ENCODE measurements around the gene CLCN5.

Gene CLCN5

GRCh38 chrX:49932791-49933190 is 10.4 kb downstream of the CLCN5 start:
- no peak for DNase-seq (ENCODE audit: low read depth in 2 of 2)

GRCh38 chrX:49934148-49934547 is 11.8 kb downstream of the CLCN5 start:
- no peak for DNase-seq (ENCODE audit: low read depth in 2 of 2)

DNA sequence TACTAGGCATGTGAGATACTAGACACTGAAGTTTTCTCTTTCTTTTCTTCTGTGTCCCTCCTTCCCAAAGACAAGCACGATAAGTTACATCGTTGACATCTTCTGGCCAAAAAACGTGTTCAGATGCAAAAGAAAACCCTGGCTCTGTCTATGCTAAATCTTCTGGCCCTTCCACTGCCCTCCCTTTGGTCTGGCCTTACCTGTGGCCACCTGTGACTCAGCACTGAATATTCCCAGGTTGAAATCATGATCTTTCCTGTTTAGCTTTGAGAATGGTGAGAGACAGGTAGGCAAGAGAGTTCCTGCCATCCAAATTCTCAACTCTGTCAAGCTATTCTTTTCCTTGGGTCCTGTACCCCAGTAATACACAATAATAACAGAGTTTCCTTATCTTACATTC is 12.3 kb downstream of the CLCN5 start:
- no peak for DNase-seq (ENCODE audit: low read depth in 2 of 2)

DNA sequence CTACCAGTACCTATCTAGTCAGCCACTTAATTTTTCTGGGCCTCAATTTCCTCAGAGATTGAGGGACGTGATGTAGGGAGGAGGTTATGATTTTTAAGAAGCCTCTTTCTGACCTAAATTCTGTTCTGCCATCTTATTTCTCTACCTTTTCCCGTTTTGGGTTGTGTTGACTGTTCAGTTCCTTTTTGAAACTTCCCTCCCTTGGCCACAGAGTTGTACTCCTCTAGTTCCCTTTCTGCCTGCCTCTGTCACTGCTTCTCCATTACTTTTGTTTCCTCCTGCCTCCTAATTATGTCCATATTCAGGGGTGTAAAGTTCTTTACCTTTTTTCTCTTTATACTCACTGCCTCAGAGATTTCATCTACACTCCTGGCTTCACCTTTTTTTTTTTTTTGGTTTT is 25.4 kb downstream of the CLCN5 start:
- DNase-seq (ENCODE audit: low read depth in 2 of 2), result no peak

DNA sequence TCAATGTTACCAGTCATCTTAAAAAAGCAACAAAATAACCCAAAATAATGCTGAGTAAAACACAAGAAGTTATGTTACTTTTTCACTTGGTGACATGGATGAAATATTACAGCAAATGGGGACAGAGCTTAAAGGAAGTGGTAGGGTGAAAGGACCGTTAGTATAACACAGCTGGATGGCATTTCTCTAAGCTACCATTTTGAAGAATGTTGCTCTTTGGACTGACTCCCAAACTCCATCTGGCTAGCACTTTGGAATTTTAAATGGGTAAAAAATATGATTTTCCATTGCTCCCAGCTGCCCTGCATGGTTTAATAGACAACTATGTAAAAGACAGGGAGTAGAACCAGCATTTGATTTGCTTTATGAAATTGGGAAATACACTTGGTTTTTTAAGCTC is 27.6 kb downstream of the CLCN5 start:
- no peak for DNase-seq (ENCODE audit: low read depth in 2 of 2)

GRCh38 chrX:49951524-49952193 is 29.3 kb downstream of the CLCN5 start:
- no peak for DNase-seq (ENCODE audit: low read depth in 2 of 2)

- no peak for DNase-seq (ENCODE audit: low read depth in 2 of 2)
Measured at GRCh38 chrX:49956313-49956712, 33.9 kb downstream of the CLCN5 start.

DNA sequence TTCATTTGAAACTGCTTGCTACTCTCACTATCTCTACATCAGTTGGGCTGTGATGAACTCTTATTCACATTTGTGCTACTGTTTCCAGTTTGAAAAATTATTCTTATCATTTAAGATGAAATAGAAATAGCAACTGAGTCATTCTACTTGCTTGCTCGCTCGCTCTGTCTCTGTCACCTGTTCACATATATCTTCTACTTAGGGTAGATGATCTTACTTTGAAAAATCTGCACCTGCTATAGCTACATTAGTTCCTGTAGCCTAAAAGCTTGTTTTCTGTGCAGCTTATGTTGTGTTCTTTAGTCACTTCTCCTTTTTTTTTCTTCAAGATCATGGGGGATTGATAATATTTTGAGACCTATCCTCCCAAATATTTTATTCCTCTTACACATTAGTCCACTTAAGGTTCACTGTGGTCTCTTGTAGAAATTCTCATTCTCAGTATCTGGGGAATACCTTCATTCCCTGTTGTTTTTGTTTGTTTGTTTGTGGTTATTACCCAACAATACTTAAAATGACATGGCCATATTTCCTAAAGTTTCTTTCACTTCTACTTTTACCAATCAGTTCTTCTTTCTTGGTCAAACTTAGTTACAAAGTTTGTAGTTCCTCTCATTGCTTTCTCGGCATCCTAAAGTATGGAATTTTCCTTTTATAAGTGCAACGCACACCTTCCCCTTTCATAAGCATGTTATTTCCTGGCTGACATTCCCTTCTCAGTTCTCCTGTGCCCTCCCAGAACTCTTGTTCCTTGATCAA is 36.5 kb downstream of the CLCN5 start:
- no peak for DNase-seq (ENCODE audit: low read depth in 2 of 2)

DNA sequence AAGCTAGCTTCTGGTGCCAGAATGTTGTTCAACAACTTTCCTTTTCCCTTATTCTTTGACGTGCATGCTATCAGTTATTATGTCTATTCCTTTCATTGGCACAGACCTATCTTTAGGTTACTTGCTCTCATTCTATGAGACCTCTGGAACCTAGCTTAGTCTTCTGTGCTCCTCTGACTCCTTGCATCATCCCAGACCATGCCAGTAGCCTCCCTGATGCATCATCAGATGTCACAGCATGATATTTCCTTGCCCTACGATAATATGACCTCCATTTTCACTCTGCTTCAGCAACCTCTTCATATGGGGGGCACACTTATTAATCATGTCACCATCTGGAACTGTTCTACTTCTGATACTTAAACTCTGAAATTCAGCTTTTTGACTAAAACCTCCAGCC is 37.2 kb downstream of the CLCN5 start:
- DNase-seq (ENCODE audit: low read depth in 2 of 2), result no peak

- no peak for DNase-seq (ENCODE audit: low read depth in 2 of 2)
Measured at GRCh38 chrX:49960061-49960460, 37.7 kb downstream of the CLCN5 start.

DNA sequence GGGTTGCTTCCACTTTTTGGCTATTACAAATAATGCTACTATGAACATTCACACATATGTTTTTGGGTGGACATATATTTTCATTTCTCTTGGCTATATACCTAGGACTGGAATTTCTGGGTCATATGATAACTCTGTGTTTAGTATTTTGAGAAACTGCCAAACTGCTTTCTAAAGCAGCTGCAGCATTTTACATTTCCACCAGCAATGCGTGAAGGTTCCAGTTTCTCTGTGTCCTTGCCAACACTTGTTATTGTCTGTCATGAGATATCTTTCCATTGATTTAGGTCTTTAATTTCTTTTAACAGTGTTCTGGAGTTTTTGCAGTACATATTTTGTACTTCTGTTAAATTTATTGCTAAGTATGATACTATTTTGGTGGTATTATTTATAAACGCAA is 48.3 kb downstream of the CLCN5 start:
- DNase-seq (ENCODE audit: low read depth in 2 of 2), result no peak

DNA sequence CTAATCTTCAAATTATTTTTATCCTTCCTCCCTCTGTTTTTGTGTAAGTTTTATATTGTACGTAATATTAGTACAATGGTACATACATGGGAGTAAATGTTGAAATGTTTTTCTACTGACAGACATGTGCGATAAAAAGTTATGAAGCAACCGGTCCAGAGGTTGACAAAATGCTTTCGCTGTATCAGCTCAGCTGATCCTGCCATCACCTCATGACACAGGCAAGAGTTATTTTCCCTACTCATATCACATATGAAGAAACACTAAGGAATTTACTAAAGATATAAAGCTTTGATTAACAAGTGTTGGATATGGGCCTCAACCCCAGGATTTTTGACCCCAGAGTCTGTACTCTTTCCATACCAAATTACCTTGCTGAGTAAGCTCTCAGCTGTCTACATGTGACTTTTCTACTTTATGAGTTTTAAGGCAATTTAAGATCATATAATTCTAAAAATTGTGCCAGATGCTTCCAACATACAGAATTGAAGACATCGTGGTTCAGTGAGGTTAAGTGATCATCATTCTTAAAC is 50.0 kb downstream of the CLCN5 start:
- no peak for DNase-seq (ENCODE audit: low read depth in 2 of 2)

DNA sequence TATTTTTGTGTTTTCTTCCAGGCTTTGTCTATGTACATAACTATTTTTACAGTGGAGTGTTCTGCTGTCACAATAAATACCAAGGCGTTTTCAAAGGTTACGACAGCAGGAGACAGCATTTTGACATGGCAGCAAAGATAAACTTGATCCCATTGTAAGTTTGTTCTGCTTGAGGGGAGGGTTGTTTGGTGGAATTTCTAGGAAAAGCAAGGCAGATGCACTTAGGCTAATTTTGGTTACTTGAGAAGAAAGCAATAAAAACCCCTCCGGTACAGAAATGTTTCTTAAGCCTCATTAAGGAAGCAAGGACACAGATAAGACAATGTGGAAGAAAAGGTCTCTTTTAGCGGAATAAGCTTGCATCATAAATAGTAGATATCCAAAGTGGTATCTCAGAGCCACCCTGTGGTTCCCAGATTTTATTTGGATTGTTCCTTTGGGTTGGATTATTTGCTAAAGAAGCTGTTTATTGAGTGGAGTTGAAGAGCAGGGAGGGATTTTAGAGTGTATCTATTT is 54.3 kb downstream of the CLCN5 start:
- DNase-seq (ENCODE audit: low read depth in 2 of 2), result no peak

DNA sequence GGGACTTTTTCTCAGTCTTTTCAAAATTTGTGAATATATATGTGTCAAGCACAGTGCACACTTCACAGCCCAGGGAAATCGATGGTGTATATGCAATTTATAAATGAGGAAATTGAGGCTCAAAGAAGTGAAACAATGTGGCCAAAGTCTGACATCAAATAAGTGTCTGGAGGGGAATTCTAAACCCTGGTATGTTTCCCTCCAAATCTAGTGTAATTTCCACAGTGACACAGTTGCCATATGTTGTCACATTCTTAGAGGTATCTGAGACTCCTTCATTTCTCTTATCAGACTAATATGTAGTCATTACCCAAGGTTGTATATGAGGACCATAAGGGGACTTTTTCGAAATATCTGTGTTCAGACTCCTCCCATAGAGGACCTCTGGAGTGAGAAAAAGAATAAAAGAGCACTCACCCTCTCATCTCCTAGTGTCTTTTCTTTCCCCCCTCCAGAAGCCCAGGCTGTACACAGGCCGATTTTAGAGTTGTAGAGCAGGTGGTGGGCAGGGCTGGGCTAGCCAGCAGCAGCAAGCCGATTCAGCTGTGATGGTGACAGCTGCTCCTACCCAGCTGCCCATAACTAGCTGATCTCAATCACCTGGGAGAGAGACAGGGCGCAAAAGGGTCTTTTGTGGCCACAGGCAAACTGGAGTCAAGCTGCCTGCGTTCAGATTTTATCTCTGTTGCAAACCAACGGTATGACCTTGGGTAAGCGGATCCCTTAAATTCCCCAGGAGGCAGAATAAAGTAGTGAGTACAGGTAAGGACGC is 55.1 kb downstream of the CLCN5 start:
- DNase-seq (ENCODE audit: low read depth in 2 of 2), result no peak

GRCh38 chrX:49978176-49978575 is 55.8 kb downstream of the CLCN5 start:
- DNase-seq (ENCODE audit: low read depth in 2 of 2), result no peak

- no peak for DNase-seq (ENCODE audit: low read depth in 2 of 2)
Measured at GRCh38 chrX:49986058-49986457, 63.7 kb downstream of the CLCN5 start.

- DNase-seq (ENCODE audit: low read depth in 2 of 2), result no peak
Measured at GRCh38 chrX:49987651-49988050, 65.3 kb downstream of the CLCN5 start.

DNA sequence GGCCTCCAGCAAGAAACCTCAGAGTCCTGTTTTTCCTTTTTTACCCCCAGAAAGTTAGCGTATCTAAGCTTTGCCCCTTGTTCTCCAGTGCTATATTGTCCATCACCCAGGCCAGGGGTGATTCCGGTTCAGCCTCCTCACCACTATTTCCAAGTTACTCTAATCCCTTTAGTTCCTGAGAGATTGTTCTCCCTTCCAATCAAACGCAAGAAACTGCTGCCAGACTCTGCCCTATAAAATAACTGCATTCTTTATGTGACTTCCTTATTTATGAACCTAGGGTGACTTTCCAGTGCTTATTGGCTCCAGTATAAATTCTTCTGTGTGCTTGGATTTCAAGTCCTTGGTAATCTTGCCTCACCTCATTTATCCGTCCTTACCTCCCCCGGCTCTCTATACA is 65.7 kb downstream of the CLCN5 start:
- DNase-seq (ENCODE audit: low read depth in 2 of 2), result no peak

DNA sequence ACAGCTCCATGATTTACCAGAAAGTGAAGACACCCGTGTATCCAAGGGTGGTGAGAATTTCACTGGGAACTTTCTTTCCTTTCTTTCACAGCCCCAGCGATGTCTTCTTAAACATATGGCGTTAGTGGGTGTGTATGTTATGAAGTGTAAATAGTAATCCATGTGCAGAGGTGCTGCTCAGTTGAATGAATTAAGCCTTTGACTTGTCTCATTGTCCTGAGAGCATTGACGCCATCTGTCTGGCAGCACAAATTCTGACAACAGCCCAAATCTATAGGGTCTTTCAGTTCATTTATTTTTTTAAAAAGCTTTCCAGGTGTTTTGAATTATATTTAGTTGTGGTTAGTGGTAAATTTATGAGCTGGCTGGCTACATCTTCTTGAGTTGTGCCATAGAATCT is 69.4 kb downstream of the CLCN5 start:
- no peak for DNase-seq (ENCODE audit: low read depth in 2 of 2)

DNA sequence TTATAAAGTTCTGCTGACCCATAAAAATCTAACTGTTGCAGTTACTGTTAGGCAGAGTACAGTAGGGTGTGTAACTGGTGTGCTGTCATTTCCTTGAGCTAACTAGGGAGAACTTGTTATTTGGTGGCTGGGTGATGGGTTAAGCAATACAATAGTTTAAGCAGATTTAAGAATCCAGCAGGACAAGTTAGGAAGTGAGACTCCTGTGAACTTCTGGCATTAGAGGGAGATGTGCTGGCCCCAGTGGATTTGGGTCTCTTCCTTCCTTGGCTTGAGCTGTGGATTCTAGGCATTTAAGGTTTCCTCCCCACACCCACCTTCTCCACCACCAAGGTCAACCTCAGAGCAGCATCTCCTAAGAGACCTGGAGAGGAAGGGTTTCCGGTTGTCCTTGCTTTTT is 70.5 kb downstream of the CLCN5 start:
- no peak for DNase-seq (ENCODE audit: low read depth in 2 of 2)

GRCh38 chrX:49993661-49994060 is 71.3 kb downstream of the CLCN5 start:
- no peak for DNase-seq (ENCODE audit: low read depth in 2 of 2)

GRCh38 chrX:49995107-49995731 is 72.8 kb downstream of the CLCN5 start:
- DNase-seq (ENCODE audit: low read depth in 2 of 2), result no peak
